ENCODE results near the gene SH2D7. TPM values are rescaled to one million over a fixed set of nuclear protein-coding genes. Genes with fewer than 3 reads are reported as not detected.

The SH2D7 gene
- total and polyA plus RNA-seq, 2 donors (not counting 3 experiments of a cell fraction or from before 2014, with no cell fraction given): not detected

DNA sequence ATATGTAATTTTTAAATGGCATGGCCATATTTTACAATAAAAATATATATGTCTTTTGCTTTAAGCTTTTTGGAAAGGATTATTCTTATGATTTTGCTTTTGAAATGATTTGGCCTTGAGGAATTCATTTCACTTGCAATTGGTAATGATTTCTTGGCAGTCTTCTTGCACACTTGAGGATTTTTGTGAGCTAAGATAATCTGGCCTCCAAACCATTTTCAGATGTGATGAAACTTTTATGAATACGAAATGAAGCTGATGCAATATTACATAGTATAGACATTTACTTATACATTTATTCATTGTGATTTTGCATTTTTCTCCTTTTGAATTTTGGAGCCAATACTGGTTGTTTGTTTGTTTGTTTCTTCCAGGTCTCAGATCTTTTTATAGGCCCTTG lies 6.4 kb upstream of the SH2D7 start:
- no TSS peak for BruUV-seq (replicated peaks)
- no peak overlapping the region for H3K4me2 ChIP-seq (ENCODE audit: insufficient read depth, low read length)
- H2AFZ ChIP-seq (ENCODE audit: low read depth, low read length): no peak overlapping the region
- H3K36me3 ChIP-seq (ENCODE audit: control insufficient read depth in 2 of 2, extremely low read depth in 1 of 2, insufficient read depth in 2 of 2, low read length in 2 of 2): no peaks in the 10 kb centered on the region
- no peaks in the 10 kb centered on the region for H3K27me3 ChIP-seq (ENCODE audit: control insufficient read depth in 2 of 2, insufficient read depth in 2 of 2, low read length in 2 of 2)
- H3K27ac ChIP-seq (ENCODE audit: insufficient read depth, low read depth, low read length): no peak overlapping the region
- no peak overlapping the region for H3K4me3 ChIP-seq (replicated peaks in 1 of 3; ENCODE audit: insufficient read depth in 1 of 3, low read depth in 1 of 3, low read length in 3 of 3)
- H3K79me2 ChIP-seq (ENCODE audit: control insufficient read depth, insufficient read depth, low read length): no peaks in the 10 kb centered on the region
- H4K20me1 ChIP-seq (replicated peaks; ENCODE audit: control insufficient read depth, extremely low read depth, insufficient read depth, low read length): no peaks in the 10 kb centered on the region
- FAIRE-seq (no peak), DNase-seq (ENCODE audit: low read depth, low spot score) (no peak)
- H3K9ac ChIP-seq (replicated peaks; ENCODE audit: extremely low read depth, insufficient read depth, low read length): no peak overlapping the region
- intact Hi-C loops (cut with micrococcal nuclease): no loop called here
- no peaks in the 10 kb centered on the region for H3K9me3 ChIP-seq (replicated peaks; ENCODE audit: control insufficient read depth, insufficient read depth, low read length)
- POLR2A ChIA-PET: no interaction called here
- dilution Hi-C loops (cut with MboI; ENCODE audit: extremely low pct_ligation_motif_present, low sequenced_read_pairs): no loop called here
- no peak for TF ChIP-seq MYC (IDR thresholded peaks at IDR 0.05; ENCODE audit: low read depth, low read length)
- TF ChIP-seq JUN (IDR thresholded peaks at IDR 0.05; ENCODE audit: borderline replicate concordance, insufficient read depth, insufficient read length, low read depth): no peak
- TF ChIP-seq, protein P1, sequence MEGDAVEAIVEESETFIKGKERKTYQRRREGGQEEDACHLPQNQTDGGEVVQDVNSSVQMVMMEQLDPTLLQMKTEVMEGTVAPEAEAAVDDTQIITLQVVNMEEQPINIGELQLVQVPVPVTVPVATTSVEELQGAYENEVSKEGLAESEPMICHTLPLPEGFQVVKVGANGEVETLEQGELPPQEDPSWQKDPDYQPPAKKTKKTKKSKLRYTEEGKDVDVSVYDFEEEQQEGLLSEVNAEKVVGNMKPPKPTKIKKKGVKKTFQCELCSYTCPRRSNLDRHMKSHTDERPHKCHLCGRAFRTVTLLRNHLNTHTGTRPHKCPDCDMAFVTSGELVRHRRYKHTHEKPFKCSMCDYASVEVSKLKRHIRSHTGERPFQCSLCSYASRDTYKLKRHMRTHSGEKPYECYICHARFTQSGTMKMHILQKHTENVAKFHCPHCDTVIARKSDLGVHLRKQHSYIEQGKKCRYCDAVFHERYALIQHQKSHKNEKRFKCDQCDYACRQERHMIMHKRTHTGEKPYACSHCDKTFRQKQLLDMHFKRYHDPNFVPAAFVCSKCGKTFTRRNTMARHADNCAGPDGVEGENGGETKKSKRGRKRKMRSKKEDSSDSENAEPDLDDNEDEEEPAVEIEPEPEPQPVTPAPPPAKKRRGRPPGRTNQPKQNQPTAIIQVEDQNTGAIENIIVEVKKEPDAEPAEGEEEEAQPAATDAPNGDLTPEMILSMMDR (IDR thresholded peaks at IDR 0.05; ENCODE audit: extremely low read depth in 1 of 2, insufficient read depth in 1 of 2, low read depth in 1 of 2, low read length in 2 of 2): no peak
- no peak for TF ChIP-seq FOS (IDR thresholded peaks at IDR 0.05; ENCODE audit: borderline replicate concordance, insufficient read depth, low read length)
- TF ChIP-seq GATA2 (IDR thresholded peaks at IDR 0.05; ENCODE audit: insufficient read depth, insufficient read length, low read depth, low read length): no peak
- TF ChIP-seq POLR2AphosphoS5 (IDR thresholded peaks at IDR 0.05; ENCODE audit: insufficient read depth, low read depth, low read length): no peak
- TF ChIP-seq, protein P2, sequence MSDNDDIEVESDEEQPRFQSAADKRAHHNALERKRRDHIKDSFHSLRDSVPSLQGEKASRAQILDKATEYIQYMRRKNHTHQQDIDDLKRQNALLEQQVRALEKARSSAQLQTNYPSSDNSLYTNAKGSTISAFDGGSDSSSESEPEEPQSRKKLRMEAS (IDR thresholded peaks at IDR 0.05; ENCODE audit: insufficient read depth, insufficient read length): no peak
- no peak for TF ChIP-seq EZH2 (IDR thresholded peaks at IDR 0.05; ENCODE audit: borderline replicate concordance, low read depth, low read length, severe bottlenecking)
- no peak for TF ChIP-seq POLR2A (IDR thresholded peaks at IDR 0.05; ENCODE audit: low read depth, low read length)
- CTCF ChIA-PET: interaction anchor here (1.1 to 2.3 kb wide), 2 partner anchors 23 to 80 kb away, joined by 5 to 9 read pairs; no protein-coding TSS in a partner anchor
- H3K4me1 ChIP-seq (ENCODE audit: control insufficient read depth, extremely low read depth, insufficient read depth, low read length): no peaks in the 10 kb centered on the region
- no peaks in the 10 kb centered on the region for H3K9me1 ChIP-seq (replicated peaks; ENCODE audit: control insufficient read depth, extremely low read depth, insufficient read depth, low read length)
